Effector memory CD4-positive, alpha-beta T cell (primary cell): ENCODE data around the gene ESYT3.
"Not testable (repeated sequence)": the region's sequence is repeated elsewhere in the genome, so short reads cannot be mapped to it uniquely, and the experiment has no call there.

Source experiments
- DNase-seq, 3 donors: peaks; one replicate each; pipeline ENCODE4 v3.0.0-alpha.2; 2020
- H3K27ac ChIP-seq: 2 replicates; pipeline ENCODE4 v1.7.0; 2013; ENCODE audit warnings: mild to moderate bottlenecking, low read length, moderate library complexity; ENCODE audit not compliant: insufficient read depth, poor library complexity, severe bottlenecking
- H3K27me3 ChIP-seq: replicated peaks from 2 replicates; pipeline ENCODE4 v1.7.0; 2013; ENCODE audit warnings: mild to moderate bottlenecking, low read length; ENCODE audit not compliant: insufficient read depth, control insufficient read depth, poor library complexity, severe bottlenecking
- H3K36me3 ChIP-seq: 2 replicates; pipeline ENCODE4 v1.7.0; 2013; ENCODE audit warnings: mild to moderate bottlenecking, low read length, moderate library complexity; ENCODE audit not compliant: control insufficient read depth, insufficient read depth
- H3K4me1 ChIP-seq: 2 replicates; pipeline ENCODE4 v1.7.0; 2013; ENCODE audit warnings: low read length, mild to moderate bottlenecking; ENCODE audit not compliant: control insufficient read depth, insufficient read depth, poor library complexity, severe bottlenecking
- H3K4me3 ChIP-seq: 2 replicates; pipeline ENCODE4 v1.7.0; 2013; ENCODE audit warnings: low read length, low read depth, mild to moderate bottlenecking; ENCODE audit not compliant: insufficient read depth, poor library complexity, severe bottlenecking
- H3K9me3 ChIP-seq: 2 replicates; pipeline ENCODE4 v1.7.0; 2013; ENCODE audit warnings: mild to moderate bottlenecking, low read length, moderate library complexity; ENCODE audit not compliant: control insufficient read depth

The ESYT3 gene

DNA sequence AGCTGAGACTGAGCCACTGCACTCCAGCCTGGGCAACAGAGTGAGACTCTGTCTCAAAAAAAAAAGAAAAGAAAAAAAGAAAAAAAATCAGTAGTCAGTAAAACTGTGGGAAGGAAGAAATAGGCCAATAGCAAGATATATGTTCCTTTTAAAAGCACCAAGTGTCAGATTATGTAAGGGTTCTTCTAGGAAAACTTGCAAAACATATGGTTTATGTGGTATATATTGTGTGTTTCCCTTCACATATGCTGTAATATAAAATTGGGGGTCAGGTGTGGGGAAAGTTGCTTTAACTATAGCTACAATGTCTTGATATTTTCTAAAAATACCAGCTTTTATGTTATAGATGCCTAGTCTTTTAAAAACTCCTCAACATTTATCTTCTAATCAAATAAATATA, 64.6 kb downstream of the ESYT3 start:
- H3K36me3 ChIP-seq, result no peaks in the 10 kb centered on the region
- H3K27me3 ChIP-seq, result no peaks in the 10 kb centered on the region
- H3K9me3 ChIP-seq, result no peaks in the 10 kb centered on the region
- H3K4me1 ChIP-seq, result no peaks in the 10 kb centered on the region
- no peak overlapping the region for H3K27ac ChIP-seq
- DNase-seq, result no peak
- H3K4me3 ChIP-seq, result no peak overlapping the region

DNA sequence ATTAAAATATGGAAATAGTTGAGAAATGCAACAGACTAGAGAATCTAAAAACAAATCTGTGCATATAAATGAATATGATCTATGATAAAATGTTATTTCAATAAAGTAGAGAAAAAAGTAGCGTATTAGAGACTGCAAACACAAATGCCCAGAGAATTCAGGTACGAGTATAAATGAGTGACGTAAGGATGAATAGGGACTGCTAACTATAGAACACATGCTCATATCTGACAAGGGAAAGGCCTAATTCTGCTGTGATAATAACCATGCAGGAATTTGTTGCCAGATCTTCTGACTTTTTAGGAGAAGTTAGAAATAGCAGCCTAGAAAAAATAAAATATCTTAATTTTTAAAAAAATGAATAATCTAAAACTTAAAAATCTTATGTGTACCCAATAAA, 73.1 kb downstream of the ESYT3 start:
- Histone ChIP-seq H3K4me3 (no peak overlapping the region), H3K36me3 (no peaks in the 10 kb centered on the region), H3K27ac (no peak overlapping the region), H3K4me1 (no peaks in the 10 kb centered on the region), H3K27me3 (no peaks in the 10 kb centered on the region), H3K9me3 (no peaks in the 10 kb centered on the region)
- no peak for DNase-seq

DNA sequence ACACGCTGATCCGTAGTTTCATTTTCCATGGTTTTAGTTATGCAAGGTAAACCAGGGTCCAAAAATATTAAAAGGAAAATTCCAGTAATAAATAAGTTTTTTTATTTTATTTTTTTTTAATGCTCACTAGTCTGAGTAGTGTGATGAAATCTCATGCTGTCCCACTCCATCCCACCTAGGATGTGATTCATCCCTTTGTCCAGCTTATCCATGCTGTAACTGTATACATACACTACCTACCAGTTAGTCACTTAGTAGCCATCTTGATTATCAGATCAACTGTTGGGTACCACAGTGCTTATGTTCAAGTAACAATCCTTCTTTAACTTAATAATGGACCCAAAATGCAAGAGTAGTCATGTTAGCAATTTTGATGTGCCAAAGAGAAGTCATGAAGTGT, 75.2 kb downstream of the ESYT3 start:
- H3K27me3 ChIP-seq, result no peaks in the 10 kb centered on the region
- H3K4me1 ChIP-seq, result no peaks in the 10 kb centered on the region
- no peaks in the 10 kb centered on the region for H3K36me3 ChIP-seq
- no peaks in the 10 kb centered on the region for H3K9me3 ChIP-seq
- no peak for DNase-seq
- H3K27ac ChIP-seq, result no peak overlapping the region
- no peak overlapping the region for H3K4me3 ChIP-seq

DNA sequence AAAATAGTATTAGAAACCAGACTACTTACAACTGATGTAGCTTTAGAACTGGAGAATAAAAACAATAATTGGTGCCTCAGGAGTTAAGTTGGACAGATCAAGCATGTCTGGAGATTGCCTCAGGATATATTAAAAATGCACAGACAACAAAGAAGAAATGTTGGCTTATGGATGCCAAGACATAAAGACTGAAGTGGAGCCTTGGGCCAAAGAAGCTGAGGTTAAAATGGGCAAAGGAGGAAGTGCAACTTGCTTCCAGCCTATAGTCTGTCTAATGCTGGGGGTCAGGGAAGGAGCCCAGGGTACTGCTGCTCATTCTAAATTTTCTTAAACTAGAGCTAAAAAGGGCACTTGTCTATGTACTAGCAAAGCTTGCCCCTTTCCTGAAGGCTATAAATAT, 77.5 kb downstream of the ESYT3 start:
- Histone ChIP-seq H3K27me3 (no peaks in the 10 kb centered on the region), H3K4me1 (no peaks in the 10 kb centered on the region), H3K4me3 (no peak overlapping the region), H3K9me3 (no peaks in the 10 kb centered on the region), H3K27ac (no peak overlapping the region), H3K36me3 (no peaks in the 10 kb centered on the region)
- DNase-seq, result no peak

DNA sequence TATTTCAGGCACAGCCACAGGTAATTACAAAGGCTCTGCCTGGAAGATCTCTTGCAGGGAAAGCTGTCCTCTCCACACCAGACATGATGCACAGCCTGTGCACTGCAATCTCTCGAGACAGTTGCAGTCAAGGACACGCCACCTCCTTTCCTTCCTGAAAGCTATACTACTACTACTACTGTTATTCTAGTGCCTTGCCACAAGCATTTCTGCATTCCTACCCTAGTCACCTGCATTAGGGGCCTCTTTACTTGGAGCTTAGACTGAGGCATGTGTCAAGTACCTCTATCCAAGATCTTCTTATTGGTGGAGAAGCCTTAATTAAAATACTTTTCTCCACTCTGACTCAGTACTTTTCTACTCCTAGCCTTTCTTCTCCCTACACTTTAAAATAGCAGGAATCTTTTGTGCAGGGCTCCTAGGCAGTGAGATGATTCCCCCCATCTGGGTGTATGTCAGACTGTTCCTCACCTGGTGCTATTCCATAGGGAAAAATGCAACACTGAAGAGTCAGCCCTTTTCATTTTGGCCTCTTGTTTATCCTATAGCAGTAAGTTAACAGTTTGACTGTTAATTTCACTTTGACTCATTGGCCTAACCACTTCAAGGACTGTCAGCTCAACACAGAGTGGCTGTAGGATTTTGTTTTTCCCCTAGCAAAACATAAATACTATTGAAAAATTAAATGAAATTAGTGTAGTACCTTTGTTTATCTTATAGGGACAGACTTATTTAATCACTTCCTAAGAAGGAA, 78.9 kb downstream of the ESYT3 start:
- H3K4me3 ChIP-seq, result no peak overlapping the region
- no peaks in the 10 kb centered on the region for H3K4me1 ChIP-seq
- H3K36me3 ChIP-seq, result no peaks in the 10 kb centered on the region
- DNase-seq, result no peak
- no peaks in the 10 kb centered on the region for H3K27me3 ChIP-seq
- no peaks in the 10 kb centered on the region for H3K9me3 ChIP-seq
- H3K27ac ChIP-seq, result no peak overlapping the region

DNA sequence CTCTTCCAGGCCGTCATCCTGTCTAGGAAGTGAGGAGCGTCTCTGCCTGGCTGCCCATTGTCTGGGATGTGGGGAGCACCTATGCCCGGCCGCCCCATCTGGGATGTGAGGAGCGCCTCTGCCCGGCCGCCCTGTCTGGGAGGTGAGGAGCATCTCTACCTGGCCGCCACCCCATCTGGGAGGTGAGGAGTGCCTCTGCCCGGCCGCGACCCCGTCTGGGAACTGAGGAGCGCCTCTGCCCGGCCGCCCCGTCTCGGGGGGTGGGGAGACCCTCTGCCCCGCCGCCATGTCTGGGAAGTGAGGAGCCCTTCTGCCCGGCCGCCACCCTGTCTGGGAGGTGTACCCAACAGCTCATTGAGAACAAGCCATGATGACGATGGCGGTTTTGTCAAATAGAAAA, 87.0 kb downstream of the ESYT3 start:
- not testable (repeated sequence) for H3K27me3 ChIP-seq, H3K4me1 ChIP-seq, DNase-seq, H3K4me3 ChIP-seq, H3K27ac ChIP-seq, H3K9me3 ChIP-seq, H3K36me3 ChIP-seq
